Activated T-cell treated with anti-CD3 and anti-CD28 coated beads, Interleukin-2, amount 50 U/mL, for 24 hours (primary cell): ENCODE results near the gene SERPINA3.

Source experiments
- DNase-seq: peaks from one replicate; pipeline ENCODE4 v3.0.0-alpha.2; 2020
- H3K27ac Mint-ChIP-seq: 2 replicates; pipeline ENCODE4 v1.8.0; 2020; ENCODE audit warnings: mild to moderate bottlenecking, mixed read lengths
- H3K27me3 Mint-ChIP-seq: 2 replicates; pipeline ENCODE4 v1.8.0; 2020; ENCODE audit warnings: mixed read lengths
- H3K36me3 Mint-ChIP-seq: 2 replicates; pipeline ENCODE4 v1.8.0; 2020; ENCODE audit warnings: low read depth, mixed read lengths
- H3K4me1 Mint-ChIP-seq: 2 replicates; pipeline ENCODE4 v1.8.0; 2020; ENCODE audit warnings: low read depth, mixed read lengths
- H3K4me3 Mint-ChIP-seq: 2 replicates; pipeline ENCODE4 v1.8.0; 2020; ENCODE audit warnings: mild to moderate bottlenecking, moderate library complexity, mixed read lengths
- H3K9me3 Mint-ChIP-seq: 2 replicates; pipeline ENCODE4 v1.8.0; 2020; ENCODE audit warnings: mixed read lengths

The SERPINA3 gene

GRCh38 chr14:94659901-94660300, 47.7 kb downstream of the SERPINA3 start:
- no peak overlapping the region for H3K4me3 Mint-ChIP-seq
- H3K27me3 Mint-ChIP-seq, result peaks cover 50% of the 10 kb centered on the region

GRCh38 chr14:94660306-94660946, 48.2 kb downstream of the SERPINA3 start:
- H3K36me3 Mint-ChIP-seq, result no peaks in the 10 kb centered on the region
- no peak overlapping the region for H3K4me3 Mint-ChIP-seq
- peaks cover 55% of the 10 kb centered on the region for H3K27me3 Mint-ChIP-seq
- no peak overlapping the region for H3K27ac Mint-ChIP-seq
- no peak for DNase-seq
- no peaks in the 10 kb centered on the region for H3K9me3 Mint-ChIP-seq
- no peaks in the 10 kb centered on the region for H3K4me1 Mint-ChIP-seq

More at GRCh38 chr14:94659901-94660300, 47.7 kb downstream of the SERPINA3 start:
- no peaks in the 10 kb centered on the region for H3K4me1 Mint-ChIP-seq
- H3K36me3 Mint-ChIP-seq, result no peaks in the 10 kb centered on the region
- no peaks in the 10 kb centered on the region for H3K9me3 Mint-ChIP-seq
- DNase-seq, result no peak
- no peak overlapping the region for H3K27ac Mint-ChIP-seq

- Mint-ChIP-seq H3K27ac (no peak overlapping the region), H3K4me3 (no peak overlapping the region), H3K9me3 (no peaks in the 10 kb centered on the region), H3K36me3 (no peaks in the 10 kb centered on the region), H3K27me3 (peaks cover 59% of the 10 kb centered on the region), H3K4me1 (no peaks in the 10 kb centered on the region)
- DNase-seq, result no peak
Observed at GRCh38 chr14:94663538-94663937, 51.3 kb downstream of the SERPINA3 start.

GRCh38 chr14:94663965-94664704, 51.9 kb downstream of the SERPINA3 start:
- Mint-ChIP-seq H3K4me3 (no peak overlapping the region), H3K27me3 (peaks cover 59% of the 10 kb centered on the region), H3K9me3 (no peaks in the 10 kb centered on the region), H3K4me1 (no peaks in the 10 kb centered on the region), H3K36me3 (no peaks in the 10 kb centered on the region), H3K27ac (no peak overlapping the region)
- DNase-seq, result no peak

GRCh38 chr14:94665121-94665520, 52.9 kb downstream of the SERPINA3 start:
- Mint-ChIP-seq H3K9me3 (no peaks in the 10 kb centered on the region), H3K4me1 (no peaks in the 10 kb centered on the region), H3K27me3 (peaks cover 53% of the 10 kb centered on the region), H3K36me3 (no peaks in the 10 kb centered on the region), H3K27ac (no peak overlapping the region), H3K4me3 (no peak overlapping the region)
- no peak for DNase-seq

- Mint-ChIP-seq H3K36me3 (no peaks in the 10 kb centered on the region), H3K27me3 (peaks cover 49% of the 10 kb centered on the region), H3K4me1 (no peaks in the 10 kb centered on the region), H3K9me3 (no peaks in the 10 kb centered on the region), H3K27ac (no peak overlapping the region), H3K4me3 (no peak overlapping the region)
- no peak for DNase-seq
Observed at GRCh38 chr14:94665544-94665943, 53.4 kb downstream of the SERPINA3 start.

GRCh38 chr14:94670692-94671285, 58.6 kb downstream of the SERPINA3 start:
- H3K9me3 Mint-ChIP-seq, result no peaks in the 10 kb centered on the region
- H3K27me3 Mint-ChIP-seq, result peaks cover 8% of the 10 kb centered on the region
- H3K4me3 Mint-ChIP-seq, result no peak overlapping the region
- DNase-seq, result no peak
- no peaks in the 10 kb centered on the region for H3K36me3 Mint-ChIP-seq
- H3K4me1 Mint-ChIP-seq, result no peaks in the 10 kb centered on the region
- H3K27ac Mint-ChIP-seq, result no peak overlapping the region

- no peak for DNase-seq
- H3K27me3 Mint-ChIP-seq, result peaks cover 8% of the 10 kb centered on the region
- no peaks in the 10 kb centered on the region for H3K36me3 Mint-ChIP-seq
- no peaks in the 10 kb centered on the region for H3K9me3 Mint-ChIP-seq
- H3K27ac Mint-ChIP-seq, result no peak overlapping the region
- no peaks in the 10 kb centered on the region for H3K4me1 Mint-ChIP-seq
- H3K4me3 Mint-ChIP-seq, result no peak overlapping the region
Observed at GRCh38 chr14:94671870-94672444, 59.8 kb downstream of the SERPINA3 start.

GRCh38 chr14:94673071-94673470, 60.9 kb downstream of the SERPINA3 start:
- Mint-ChIP-seq H3K4me3 (no peak overlapping the region), H3K27ac (no peak overlapping the region), H3K36me3 (no peaks in the 10 kb centered on the region), H3K27me3 (peaks cover 9% of the 10 kb centered on the region), H3K4me1 (no peaks in the 10 kb centered on the region), H3K9me3 (no peaks in the 10 kb centered on the region)
- no peak for DNase-seq
